SK-N-SH (cell line): ENCODE data around the gene LSM3. TPM values are rescaled to one million over a fixed set of nuclear protein-coding genes. Genes with fewer than 3 reads are reported as not detected.

Source experiments
- CTCF ChIA-PET: fragments of 300-600, 350-600 bp; formaldehyde crosslinking; extraction: SDS; loops from one replicate; lab custom pipeline; 2021; lab: Yijun Ruan, JAX
- POLR2A ChIA-PET: fragments of 350-600 bp; sonication (Branson Sonifier 250); formaldehyde crosslinking; extraction: SDS; loops from one replicate; lab custom pipeline; 2020; ENCODE audit warnings: antibody characterized with exemption, inconsistent platforms; lab: Yijun Ruan, JAX
- DNase-seq: peaks from one replicate; pipeline ENCODE4 v3.0.0; 2012
- H2AFZ ChIP-seq: fragments of 200-600 bp; sonication (generic); 2 replicates; pipeline ENCODE4 v1.8.1; 2016; ENCODE audit warnings: antibody characterized with exemption, mild to moderate bottlenecking, low read depth
- H3F3A ChIP-seq: fragments of 200-600 bp; sonication (generic); replicated peaks from 2 replicates; pipeline ENCODE3; 2016; ENCODE audit warnings: antibody characterized with exemption, mild to moderate bottlenecking; ENCODE audit not compliant: insufficient read depth
- H3K27ac ChIP-seq, 2 experiments: fragments of 200-500 bp in 1 of 2; fragments of 200-600 bp in 1 of 2; sonication (Bioruptor generic) in 1 of 2; sonication (generic), shearing (Covaris generic) in 1 of 2; 2 replicates each; pipeline versions ENCODE4 v1.5.1 to v1.6.1; 2014 to 2016; ENCODE audit warnings: low read depth in 2 of 2, inconsistent platforms in 1 of 2, low read length in 1 of 2, mild to moderate bottlenecking in 1 of 2, mixed read lengths in 1 of 2
- H3K27me3 ChIP-seq: fragments of 200-600 bp; sonication (generic), shearing (Covaris generic); 2 replicates; pipeline ENCODE4 v1.6.1; 2016; ENCODE audit warnings: mixed run types; ENCODE audit not compliant: insufficient read depth
- H3K36me3 ChIP-seq, 2 experiments: fragments of 200-500 bp in 1 of 2; fragments of 200-600 bp in 1 of 2; sonication (Bioruptor generic) in 1 of 2; sonication (generic) in 1 of 2; replicated peaks in 1 of 2; 2 replicates each; pipeline versions ENCODE3 to v1.5.1; 2014 to 2016; ENCODE audit warnings: low read length in 1 of 2, mild to moderate bottlenecking in 1 of 2; ENCODE audit not compliant: insufficient read depth in 2 of 2, control insufficient read depth in 1 of 2
- H3K4me1 ChIP-seq, 2 experiments: fragments of 200-500 bp in 1 of 2; fragments of 200-600 bp in 1 of 2; sonication (Bioruptor generic) in 1 of 2; sonication (generic), shearing (Covaris generic) in 1 of 2; 2 replicates each; pipeline versions ENCODE4 v1.5.1 to v1.6.1; 2014 to 2016; ENCODE audit warnings: low read depth in 1 of 2, low read length in 1 of 2, mixed run types in 1 of 2; ENCODE audit not compliant: insufficient read depth in 2 of 2, control insufficient read depth in 1 of 2
- H3K4me2 ChIP-seq: fragments of 200-600 bp; sonication (generic), shearing (Covaris generic); 2 replicates; pipeline ENCODE4 v1.6.1; 2017; ENCODE audit warnings: mixed run types
- H3K4me3 ChIP-seq, 2 experiments: fragments of 200-500 bp in 1 of 2; fragments of 200-600 bp in 1 of 2; sonication (Bioruptor generic) in 1 of 2; sonication (generic), shearing (Covaris generic) in 1 of 2; 2 replicates each; pipeline versions ENCODE4 v1.5.1 to v1.8.1; 2014 to 2016; ENCODE audit warnings: low read depth in 2 of 2, inconsistent platforms in 1 of 2, low read length in 1 of 2, mild to moderate bottlenecking in 1 of 2, mixed read lengths in 1 of 2, moderate library complexity in 1 of 2
- H3K79me2 ChIP-seq: fragments of 200-600 bp; sonication (generic); 2 replicates; pipeline ENCODE4 v1.8.1; 2017; ENCODE audit warnings: mild to moderate bottlenecking; ENCODE audit not compliant: insufficient read depth
- H3K9ac ChIP-seq: fragments of 200-600 bp; sonication (generic); 2 replicates; pipeline ENCODE4 v1.6.1; 2017; ENCODE audit warnings: mixed run types
- H3K9me2 ChIP-seq: fragments of 200-600 bp; sonication (generic); 2 replicates; pipeline ENCODE4 v1.6.1; 2017; ENCODE audit warnings: mixed run types
- H3K9me3 ChIP-seq: fragments of 200-600 bp; sonication (generic); 2 replicates; pipeline ENCODE4 v1.6.1; 2017; ENCODE audit warnings: mixed run types, mild to moderate bottlenecking, moderate library complexity
- H4K20me1 ChIP-seq: fragments of 200-600 bp; sonication (generic); 2 replicates; pipeline ENCODE4 v1.6.1; 2017; ENCODE audit warnings: mild to moderate bottlenecking, mixed run types; ENCODE audit not compliant: insufficient read depth
- CHD2 ChIP-seq: fragments of 150-350 bp; IDR thresholded peaks from 2 replicates; pipeline ENCODE4 v1.6.1; 2018; ENCODE audit warnings: low read length; ENCODE audit not compliant: partially characterized antibody
- EZH2phosphoT487 ChIP-seq: fragments of 200-600 bp; sonication (generic); IDR thresholded peaks from 2 replicates; pipeline ENCODE4 v1.6.1; 2017; ENCODE audit warnings: low read depth, mixed run types, mild to moderate bottlenecking, antibody characterized with exemption, moderate library complexity, borderline replicate concordance
- FOXJ3 ChIP-seq: sonication (generic); formaldehyde crosslinking; IDR thresholded peaks from 2 replicates; pipeline ENCODE4 v1.5.1; 2020; ENCODE audit warnings: mild to moderate bottlenecking, missing genetic modification reagents
- MEF2A ChIP-seq: IDR thresholded peaks from 2 replicates; pipeline ENCODE4 v1.4.0; 2012; ENCODE audit warnings: low read depth, borderline replicate concordance
- NFIC ChIP-seq: IDR thresholded peaks from 2 replicates; pipeline ENCODE4 v1.4.0; 2012; ENCODE audit warnings: borderline replicate concordance
- RAD21 ChIP-seq: IDR thresholded peaks from 2 replicates; pipeline ENCODE4 v1.6.1; 2012; ENCODE audit warnings: mild to moderate bottlenecking, low read length
- RCOR1 ChIP-seq: fragments of 150-350 bp; IDR thresholded peaks from 2 replicates; pipeline ENCODE4 v1.6.1; 2017; ENCODE audit warnings: antibody characterized with exemption, low read length
- RXRA ChIP-seq: IDR thresholded peaks from 2 replicates; pipeline ENCODE4 v1.4.0; 2012; ENCODE audit warnings: low read depth, mild to moderate bottlenecking, borderline replicate concordance
- TAF1 ChIP-seq: IDR thresholded peaks from 2 replicates; pipeline ENCODE4 v1.6.1; 2012; ENCODE audit warnings: low read depth, mild to moderate bottlenecking, low read length, moderate library complexity, borderline replicate concordance
- TCF12 ChIP-seq: IDR thresholded peaks from 2 replicates; pipeline ENCODE4 v1.4.0; 2012
- TEAD4 ChIP-seq: IDR thresholded peaks from 2 replicates; pipeline ENCODE4 v1.4.0; 2012; ENCODE audit warnings: mild to moderate bottlenecking, borderline replicate concordance; ENCODE audit not compliant: insufficient read depth
- YY1 ChIP-seq: IDR thresholded peaks from 2 replicates; pipeline ENCODE4 v1.4.0; 2012; ENCODE audit warnings: low read depth, mild to moderate bottlenecking
- WGBS: methylation state at CpG from one replicate; pipeline ENCODE4 v1.1.6; 2017; ENCODE audit warnings: low lambda C conversion rate; 5-methylcytosine and 5-hydroxymethylcytosine counted together
- polyA plus RNA-seq, 3 experiments: library from polyadenylated mRNA; depleted of rRNA; stranded (reverse); fragments of >200 nt; gene quantifications; 2 replicates each; pipeline ENCODE4 v1.2.3, GENCODE V29; 2012
- TF ChIP-seq, protein P1 (sequence below): fragments of 150-350 bp; IDR thresholded peaks from 2 replicates; pipeline ENCODE4 v1.6.1; 2016; ENCODE audit warnings: mild to moderate bottlenecking, low read depth, low read length
- TF ChIP-seq, protein P2 (sequence below): IDR thresholded peaks from 2 replicates; pipeline ENCODE4 v1.4.0; 2012; ENCODE audit warnings: low read depth, borderline replicate concordance
- TF ChIP-seq, protein P3 (sequence below): IDR thresholded peaks from 2 replicates; pipeline ENCODE4 v1.6.1; 2012; ENCODE audit warnings: mild to moderate bottlenecking, low read depth, low read length, moderate library complexity
- TF ChIP-seq, protein P4 (sequence below): fragments of 200-600 bp; sonication (generic); IDR thresholded peaks from 2 replicates; pipeline ENCODE4 v1.6.1; 2017; ENCODE audit warnings: antibody characterized with exemption, mild to moderate bottlenecking, moderate library complexity
- TF ChIP-seq, protein P5 (sequence below): IDR thresholded peaks from 2 replicates; pipeline ENCODE4 v1.4.0; 2012; ENCODE audit warnings: low read depth, borderline replicate concordance
- TF ChIP-seq, protein P6 (sequence below): IDR thresholded peaks from 2 replicates; pipeline ENCODE4; 2012
- TF ChIP-seq, protein P7 (sequence below): fragments of 150-350 bp; IDR thresholded peaks from 2 replicates; pipeline ENCODE4 v1.6.1; 2017; ENCODE audit warnings: antibody characterized with exemption, low read length, low read depth, borderline replicate concordance

Gene LSM3
- polyA plus RNA-seq, 1 of the 3 experiments (the other 2 are of a cell fraction) = 5.1 TPM

DNA sequence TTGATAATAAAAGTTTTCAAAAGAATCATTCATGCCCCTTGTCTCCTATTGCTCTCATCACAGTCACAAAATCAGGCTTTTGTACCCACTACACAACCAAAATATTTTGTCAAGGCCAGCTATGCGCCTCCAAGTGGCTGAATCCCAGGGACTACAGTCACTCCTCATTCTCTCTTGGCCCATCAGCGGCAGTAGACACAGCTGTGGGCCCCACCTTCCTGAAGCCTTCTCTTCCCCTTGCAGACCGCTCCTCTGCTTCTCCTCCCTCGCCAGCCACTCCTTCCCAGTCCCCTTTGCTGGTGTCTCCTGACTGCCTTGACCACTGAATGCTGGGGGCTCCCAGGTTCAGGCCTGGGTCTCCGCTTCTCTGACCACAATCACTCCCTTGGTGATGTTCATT lies 52.1 kb downstream of the LSM3 start:
- no peak overlapping the region for H2AFZ ChIP-seq
- no peaks in the 10 kb centered on the region for H3F3A ChIP-seq
- no peak overlapping the region for H3K27ac ChIP-seq
- no peaks in the 10 kb centered on the region for H3K27me3 ChIP-seq
- H3K4me3 ChIP-seq = no peak overlapping the region
- H3K36me3 ChIP-seq = no peaks in the 10 kb centered on the region
- 67% methylated on average over 5 of the region's 5 CpGs for WGBS
- POLR2A ChIA-PET = no interaction called here
- CTCF ChIA-PET = interaction anchor here (0.9 to 3.5 kb wide), 4 partner anchors 14 to 334 kb away, joined by 3 to 23 read pairs (median 7); no protein-coding TSS in a partner anchor
- TF ChIP-seq, protein P1, sequence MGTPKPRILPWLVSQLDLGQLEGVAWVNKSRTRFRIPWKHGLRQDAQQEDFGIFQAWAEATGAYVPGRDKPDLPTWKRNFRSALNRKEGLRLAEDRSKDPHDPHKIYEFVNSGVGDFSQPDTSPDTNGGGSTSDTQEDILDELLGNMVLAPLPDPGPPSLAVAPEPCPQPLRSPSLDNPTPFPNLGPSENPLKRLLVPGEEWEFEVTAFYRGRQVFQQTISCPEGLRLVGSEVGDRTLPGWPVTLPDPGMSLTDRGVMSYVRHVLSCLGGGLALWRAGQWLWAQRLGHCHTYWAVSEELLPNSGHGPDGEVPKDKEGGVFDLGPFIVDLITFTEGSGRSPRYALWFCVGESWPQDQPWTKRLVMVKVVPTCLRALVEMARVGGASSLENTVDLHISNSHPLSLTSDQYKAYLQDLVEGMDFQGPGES = no peak
- TF ChIP-seq, protein P2, sequence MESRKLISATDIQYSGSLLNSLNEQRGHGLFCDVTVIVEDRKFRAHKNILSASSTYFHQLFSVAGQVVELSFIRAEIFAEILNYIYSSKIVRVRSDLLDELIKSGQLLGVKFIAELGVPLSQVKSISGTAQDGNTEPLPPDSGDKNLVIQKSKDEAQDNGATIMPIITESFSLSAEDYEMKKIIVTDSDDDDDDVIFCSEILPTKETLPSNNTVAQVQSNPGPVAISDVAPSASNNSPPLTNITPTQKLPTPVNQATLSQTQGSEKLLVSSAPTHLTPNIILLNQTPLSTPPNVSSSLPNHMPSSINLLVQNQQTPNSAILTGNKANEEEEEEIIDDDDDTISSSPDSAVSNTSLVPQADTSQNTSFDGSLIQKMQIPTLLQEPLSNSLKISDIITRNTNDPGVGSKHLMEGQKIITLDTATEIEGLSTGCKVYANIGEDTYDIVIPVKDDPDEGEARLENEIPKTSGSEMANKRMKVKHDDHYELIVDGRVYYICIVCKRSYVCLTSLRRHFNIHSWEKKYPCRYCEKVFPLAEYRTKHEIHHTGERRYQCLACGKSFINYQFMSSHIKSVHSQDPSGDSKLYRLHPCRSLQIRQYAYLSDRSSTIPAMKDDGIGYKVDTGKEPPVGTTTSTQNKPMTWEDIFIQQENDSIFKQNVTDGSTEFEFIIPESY = no peak
- TF ChIP-seq TEAD4 = no peak
- TF ChIP-seq, protein P3, sequence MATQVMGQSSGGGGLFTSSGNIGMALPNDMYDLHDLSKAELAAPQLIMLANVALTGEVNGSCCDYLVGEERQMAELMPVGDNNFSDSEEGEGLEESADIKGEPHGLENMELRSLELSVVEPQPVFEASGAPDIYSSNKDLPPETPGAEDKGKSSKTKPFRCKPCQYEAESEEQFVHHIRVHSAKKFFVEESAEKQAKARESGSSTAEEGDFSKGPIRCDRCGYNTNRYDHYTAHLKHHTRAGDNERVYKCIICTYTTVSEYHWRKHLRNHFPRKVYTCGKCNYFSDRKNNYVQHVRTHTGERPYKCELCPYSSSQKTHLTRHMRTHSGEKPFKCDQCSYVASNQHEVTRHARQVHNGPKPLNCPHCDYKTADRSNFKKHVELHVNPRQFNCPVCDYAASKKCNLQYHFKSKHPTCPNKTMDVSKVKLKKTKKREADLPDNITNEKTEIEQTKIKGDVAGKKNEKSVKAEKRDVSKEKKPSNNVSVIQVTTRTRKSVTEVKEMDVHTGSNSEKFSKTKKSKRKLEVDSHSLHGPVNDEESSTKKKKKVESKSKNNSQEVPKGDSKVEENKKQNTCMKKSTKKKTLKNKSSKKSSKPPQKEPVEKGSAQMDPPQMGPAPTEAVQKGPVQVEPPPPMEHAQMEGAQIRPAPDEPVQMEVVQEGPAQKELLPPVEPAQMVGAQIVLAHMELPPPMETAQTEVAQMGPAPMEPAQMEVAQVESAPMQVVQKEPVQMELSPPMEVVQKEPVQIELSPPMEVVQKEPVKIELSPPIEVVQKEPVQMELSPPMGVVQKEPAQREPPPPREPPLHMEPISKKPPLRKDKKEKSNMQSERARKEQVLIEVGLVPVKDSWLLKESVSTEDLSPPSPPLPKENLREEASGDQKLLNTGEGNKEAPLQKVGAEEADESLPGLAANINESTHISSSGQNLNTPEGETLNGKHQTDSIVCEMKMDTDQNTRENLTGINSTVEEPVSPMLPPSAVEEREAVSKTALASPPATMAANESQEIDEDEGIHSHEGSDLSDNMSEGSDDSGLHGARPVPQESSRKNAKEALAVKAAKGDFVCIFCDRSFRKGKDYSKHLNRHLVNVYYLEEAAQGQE = no peak
- TF ChIP-seq, protein P4, sequence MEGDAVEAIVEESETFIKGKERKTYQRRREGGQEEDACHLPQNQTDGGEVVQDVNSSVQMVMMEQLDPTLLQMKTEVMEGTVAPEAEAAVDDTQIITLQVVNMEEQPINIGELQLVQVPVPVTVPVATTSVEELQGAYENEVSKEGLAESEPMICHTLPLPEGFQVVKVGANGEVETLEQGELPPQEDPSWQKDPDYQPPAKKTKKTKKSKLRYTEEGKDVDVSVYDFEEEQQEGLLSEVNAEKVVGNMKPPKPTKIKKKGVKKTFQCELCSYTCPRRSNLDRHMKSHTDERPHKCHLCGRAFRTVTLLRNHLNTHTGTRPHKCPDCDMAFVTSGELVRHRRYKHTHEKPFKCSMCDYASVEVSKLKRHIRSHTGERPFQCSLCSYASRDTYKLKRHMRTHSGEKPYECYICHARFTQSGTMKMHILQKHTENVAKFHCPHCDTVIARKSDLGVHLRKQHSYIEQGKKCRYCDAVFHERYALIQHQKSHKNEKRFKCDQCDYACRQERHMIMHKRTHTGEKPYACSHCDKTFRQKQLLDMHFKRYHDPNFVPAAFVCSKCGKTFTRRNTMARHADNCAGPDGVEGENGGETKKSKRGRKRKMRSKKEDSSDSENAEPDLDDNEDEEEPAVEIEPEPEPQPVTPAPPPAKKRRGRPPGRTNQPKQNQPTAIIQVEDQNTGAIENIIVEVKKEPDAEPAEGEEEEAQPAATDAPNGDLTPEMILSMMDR = no peak
- no peak for TF ChIP-seq NFIC
- no peak for TF ChIP-seq RCOR1
- TF ChIP-seq, protein P5, sequence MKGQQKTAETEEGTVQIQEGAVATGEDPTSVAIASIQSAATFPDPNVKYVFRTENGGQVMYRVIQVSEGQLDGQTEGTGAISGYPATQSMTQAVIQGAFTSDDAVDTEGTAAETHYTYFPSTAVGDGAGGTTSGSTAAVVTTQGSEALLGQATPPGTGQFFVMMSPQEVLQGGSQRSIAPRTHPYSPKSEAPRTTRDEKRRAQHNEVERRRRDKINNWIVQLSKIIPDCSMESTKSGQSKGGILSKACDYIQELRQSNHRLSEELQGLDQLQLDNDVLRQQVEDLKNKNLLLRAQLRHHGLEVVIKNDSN = no peak
- TF ChIP-seq CHD2 = no peak
- TF ChIP-seq FOXJ3 = no peak
- TF ChIP-seq MEF2A = no peak
- TF ChIP-seq RAD21 = no peak
- TF ChIP-seq, protein P6, sequence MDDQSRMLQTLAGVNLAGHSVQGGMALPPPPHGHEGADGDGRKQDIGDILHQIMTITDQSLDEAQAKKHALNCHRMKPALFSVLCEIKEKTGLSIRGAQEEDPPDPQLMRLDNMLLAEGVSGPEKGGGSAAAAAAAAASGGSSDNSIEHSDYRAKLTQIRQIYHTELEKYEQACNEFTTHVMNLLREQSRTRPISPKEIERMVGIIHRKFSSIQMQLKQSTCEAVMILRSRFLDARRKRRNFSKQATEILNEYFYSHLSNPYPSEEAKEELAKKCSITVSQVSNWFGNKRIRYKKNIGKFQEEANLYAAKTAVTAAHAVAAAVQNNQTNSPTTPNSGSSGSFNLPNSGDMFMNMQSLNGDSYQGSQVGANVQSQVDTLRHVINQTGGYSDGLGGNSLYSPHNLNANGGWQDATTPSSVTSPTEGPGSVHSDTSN = no peak
- TF ChIP-seq, protein P7, sequence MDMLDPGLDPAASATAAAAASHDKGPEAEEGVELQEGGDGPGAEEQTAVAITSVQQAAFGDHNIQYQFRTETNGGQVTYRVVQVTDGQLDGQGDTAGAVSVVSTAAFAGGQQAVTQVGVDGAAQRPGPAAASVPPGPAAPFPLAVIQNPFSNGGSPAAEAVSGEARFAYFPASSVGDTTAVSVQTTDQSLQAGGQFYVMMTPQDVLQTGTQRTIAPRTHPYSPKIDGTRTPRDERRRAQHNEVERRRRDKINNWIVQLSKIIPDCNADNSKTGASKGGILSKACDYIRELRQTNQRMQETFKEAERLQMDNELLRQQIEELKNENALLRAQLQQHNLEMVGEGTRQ = no peak
- TF ChIP-seq YY1 = no peak
- no peak for TF ChIP-seq TCF12
- TF ChIP-seq EZH2phosphoT487 = no peak
- no peak for TF ChIP-seq RXRA
- no peak for TF ChIP-seq TAF1
- H3K9ac ChIP-seq = no peak overlapping the region
- H3K79me2 ChIP-seq = no peaks in the 10 kb centered on the region
- no peaks in the 10 kb centered on the region for H3K9me2 ChIP-seq
- H3K9me3 ChIP-seq = no peaks in the 10 kb centered on the region
- peaks cover 0 to 7% of the 10 kb centered on the region in 2 experiments; a peak in 2 of 4 replicates for H3K4me1 ChIP-seq
- H3K4me2 ChIP-seq = no peak overlapping the region
- DNase-seq = no peak
- H4K20me1 ChIP-seq = no peaks in the 10 kb centered on the region
